Body of pancreas (tissue), 4 donors: ENCODE data around the gene SUGCT.

ENCODE experiments used
- CTCF ChIP-seq, 7 experiments: fragments of 450-650 bp in 4 of 7; fragments of 200-600 bp in 3 of 7; sonication (generic) in 3 of 7; IDR thresholded peaks; one replicate each; pipeline ENCODE4 v1.5.1; 2016 to 2019; ENCODE audit warnings: antibody characterized with exemption in 7 of 7
- POLR2A ChIP-seq, 3 donors: fragments of 450-650 bp; IDR thresholded peaks; one replicate each; pipeline ENCODE4 v1.6.1; 2016; ENCODE audit warnings: antibody characterized with exemption in 3 of 3, mild to moderate bottlenecking in 2 of 3

GRCh38 chr7:40721342-40721949 is 586.6 kb downstream of the SUGCT start:
- no peak for TF ChIP-seq CTCF (IDR thresholded peaks at IDR 0.05)
- no peak for TF ChIP-seq POLR2A (IDR thresholded peaks at IDR 0.05)
